ENCODE measurements around the gene SKP1.

SKP1 gene

GRCh38 chr5:134142052-134142451, 34.7 kb downstream of the SKP1 start:
- DNase-seq: no peak

GRCh38 chr5:134141331-134142050, 35.3 kb downstream of the SKP1 start:
- DNase-seq: no peak

DNA sequence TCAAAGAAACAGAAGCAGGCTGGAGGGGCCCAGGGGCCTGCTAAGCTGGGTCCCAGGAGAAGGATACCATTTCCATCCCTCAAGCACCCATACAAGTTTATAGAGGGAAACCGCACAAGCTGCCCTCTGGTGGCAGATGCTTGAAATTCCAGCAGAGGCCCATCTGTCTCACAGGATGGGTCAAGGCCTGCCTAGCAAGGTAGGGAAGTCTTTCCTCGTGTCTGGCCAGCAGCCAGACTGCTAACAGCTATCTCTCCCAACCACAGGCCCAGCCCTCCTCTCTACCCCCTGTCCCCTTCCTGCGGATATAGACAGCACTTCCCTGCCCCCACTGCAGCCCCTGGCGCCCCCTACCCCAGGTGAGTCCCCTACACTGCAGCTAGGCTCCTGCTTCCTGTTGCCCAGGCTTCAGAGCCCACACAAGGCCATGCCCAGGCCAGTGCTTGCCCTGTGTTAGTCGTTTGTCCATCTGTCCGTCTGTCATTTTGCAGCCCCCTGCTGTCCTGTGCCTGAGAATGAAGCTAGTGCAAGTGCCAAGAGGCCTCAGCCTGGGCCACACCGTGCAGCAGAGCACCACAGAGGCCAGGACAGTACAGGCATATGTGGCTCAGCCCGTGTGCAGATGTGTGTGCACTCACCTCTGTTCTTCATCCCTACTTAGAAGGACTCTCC, 36.1 kb downstream of the SKP1 start:
- peak; percentile 72 for DNase-seq

DNA sequence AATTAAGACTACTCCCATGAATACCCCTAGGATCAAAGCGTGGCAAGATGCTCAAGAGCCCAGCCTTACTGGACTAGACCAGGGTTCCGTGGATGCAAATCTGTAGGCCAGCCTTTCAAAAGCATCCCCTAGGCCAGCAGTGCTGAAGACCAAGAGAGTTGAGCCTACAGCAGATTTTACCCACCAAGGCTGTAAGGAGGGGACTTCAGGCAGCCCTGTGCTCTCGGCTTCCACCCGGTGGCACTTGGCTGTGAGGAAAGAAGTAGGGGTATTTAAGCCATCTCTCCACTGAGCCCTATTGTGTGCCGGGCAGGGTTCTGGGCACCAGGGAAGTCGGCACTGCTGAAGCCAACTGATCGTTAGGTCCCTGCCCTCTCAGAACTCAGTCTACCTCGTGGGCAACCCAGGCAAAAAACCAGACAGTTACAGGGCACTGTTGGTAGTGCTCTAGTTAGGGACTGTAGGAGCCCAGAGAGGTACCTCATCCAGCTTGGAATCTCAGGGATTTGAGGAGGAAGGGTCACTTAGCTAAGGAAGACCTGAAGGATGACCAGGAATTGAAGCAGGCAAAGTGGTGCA, 36.8 kb downstream of the SKP1 start:
- DNase-seq: no peak

- DNase-seq: no peak
Measured at GRCh38 chr5:134139377-134139851, 37.3 kb downstream of the SKP1 start.

DNA sequence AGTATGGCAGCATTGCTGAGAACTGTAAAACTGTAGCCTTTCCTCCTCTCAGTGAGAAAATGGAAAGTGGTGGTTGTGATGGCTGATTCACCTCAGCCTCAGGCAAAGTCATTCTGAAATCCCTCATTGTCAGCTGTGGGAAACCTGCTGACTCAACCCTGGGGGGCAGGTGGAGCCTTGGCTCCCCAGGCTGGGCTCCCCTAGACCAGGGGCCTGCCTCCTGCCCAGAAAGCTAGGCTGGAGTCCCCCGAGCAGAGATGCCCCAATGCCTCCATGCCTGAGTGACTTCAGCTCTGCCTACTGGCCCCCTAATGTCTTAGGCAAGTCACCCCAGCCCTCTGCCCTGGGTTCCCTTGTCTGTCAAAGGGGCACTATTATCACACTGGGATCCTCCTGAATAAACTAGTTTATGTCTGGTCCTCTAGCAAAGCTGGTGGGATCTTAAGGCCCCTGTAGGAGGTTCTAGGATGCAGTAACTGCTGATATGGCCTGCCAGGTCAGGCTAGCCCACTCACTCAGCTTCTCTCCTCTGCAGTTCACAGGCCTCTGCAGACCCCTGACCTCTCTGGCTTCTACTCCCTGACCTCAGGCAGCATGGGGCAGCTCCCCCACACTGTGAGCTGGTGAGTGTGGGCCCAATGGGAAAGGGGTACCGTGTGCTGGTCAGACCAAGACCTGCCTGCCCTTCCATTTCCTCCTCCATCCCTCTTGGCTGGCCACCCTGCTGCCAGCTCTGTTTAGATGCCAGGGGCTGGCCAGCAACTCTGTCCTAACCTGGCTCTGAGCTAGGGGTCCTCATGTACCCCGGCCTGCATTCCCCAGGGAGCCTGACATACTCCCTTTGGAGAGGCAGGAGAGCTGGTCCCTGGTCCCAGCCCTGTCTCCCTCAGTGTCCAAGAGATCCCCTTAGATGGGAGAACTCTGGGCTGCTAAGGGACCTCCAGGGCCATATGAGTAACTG, 38.1 kb downstream of the SKP1 start:
- no peak for DNase-seq

GRCh38 chr5:134136771-134137170, 40.0 kb downstream of the SKP1 start:
- no peak for DNase-seq

GRCh38 chr5:134136221-134136631, 40.5 kb downstream of the SKP1 start:
- no peak for DNase-seq

DNA sequence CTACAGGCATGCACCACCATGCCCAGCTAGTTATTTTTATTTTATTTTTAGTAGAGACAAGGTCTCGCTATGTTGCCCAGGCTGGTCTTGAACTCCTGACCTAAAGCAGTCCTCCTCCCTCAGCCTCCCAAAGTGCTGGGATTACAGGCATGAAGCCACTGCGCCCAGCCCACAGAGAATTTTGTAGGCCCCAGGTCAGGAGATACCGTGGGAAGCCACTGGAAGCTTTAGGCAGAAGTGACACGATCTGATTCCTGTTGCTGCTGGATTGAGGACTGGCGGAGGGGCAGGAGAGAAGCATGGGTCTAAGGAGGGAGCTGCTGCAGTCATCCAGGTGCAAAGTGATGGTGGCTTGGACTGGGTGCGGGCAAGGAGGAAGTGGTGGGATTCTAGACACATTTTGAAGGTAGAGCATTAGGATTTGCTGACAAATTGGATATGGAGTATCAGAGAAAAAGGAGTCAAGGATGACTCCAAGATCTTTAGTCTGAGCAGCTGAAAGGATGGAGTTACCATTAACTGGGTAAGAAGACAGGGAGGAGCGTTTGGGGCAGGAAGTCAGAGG, 41.6 kb downstream of the SKP1 start:
- no peak for DNase-seq

GRCh38 chr5:134133995-134134541, 42.7 kb downstream of the SKP1 start:
- DNase-seq: no peak

GRCh38 chr5:134133188-134133994, 43.4 kb downstream of the SKP1 start:
- no peak for DNase-seq

- DNase-seq: peak; percentile 93
Measured at GRCh38 chr5:134132372-134133187, 44.2 kb downstream of the SKP1 start.

- no peak for DNase-seq
Measured at GRCh38 chr5:134131578-134132350, 45.0 kb downstream of the SKP1 start.

DNA sequence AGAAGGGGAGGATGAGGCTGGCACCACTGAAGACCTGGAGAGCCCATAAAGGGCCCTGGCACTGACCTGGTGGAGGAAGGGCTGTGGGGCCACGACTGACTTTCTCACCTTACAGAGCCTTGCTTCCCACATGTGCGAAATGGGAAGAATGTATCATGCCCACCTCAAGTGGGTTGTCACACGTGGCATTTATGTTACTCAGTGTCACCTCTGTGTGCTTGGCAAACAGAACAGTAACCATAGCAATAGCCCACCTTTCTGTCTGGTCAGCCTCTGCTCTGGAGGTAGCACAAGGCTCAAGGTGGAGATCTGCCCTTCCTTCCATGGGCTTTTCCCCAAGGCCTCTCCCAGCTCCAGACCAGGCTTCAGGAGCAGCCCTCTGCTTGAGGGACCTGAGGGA, 45.6 kb downstream of the SKP1 start:
- no peak for DNase-seq

GRCh38 chr5:134130239-134130945, 46.4 kb downstream of the SKP1 start:
- no peak for DNase-seq

GRCh38 chr5:134129411-134130238, 47.1 kb downstream of the SKP1 start:
- DNase-seq: peak; percentile 47

GRCh38 chr5:134128648-134128995, 48.1 kb downstream of the SKP1 start:
- DNase-seq: no peak

GRCh38 chr5:134127988-134128647, 48.6 kb downstream of the SKP1 start:
- no peak for DNase-seq

Data from CD4-positive, alpha-beta T cell treated with Interleukin-17A for 1 hour (primary cell).